Natural killer cell treated with Interleukin-12 subunit alpha and Interleukin-12 subunit beta and Interleukin-15 and Interleukin-18, amount 100 ng/mL, for 72 hours (primary cell): ENCODE measurements around the gene DAPK1. TPM values are rescaled to one million over a fixed set of nuclear protein-coding genes. Genes with fewer than 3 reads are reported as not detected.

Source experiments
- ATAC-seq, 2 donors: fragments of 150-1000 bp; cut with Tn5 transposase in 1 of 2; sonication (Bioruptor Pico), chemical (Tn5 transposase) in 1 of 2; 2 replicates each; pipeline ENCODE4 v1.10.0; 2021
- DNase-seq: peaks from one replicate; pipeline ENCODE4 v3.0.0; 2022; ENCODE audit warnings: low spot score
- H3K27ac Mint-ChIP-seq, 2 donors: 1 replicate in 1 of 2; 2 replicates in 1 of 2; pipeline ENCODE4 v1.8.0; 2022; ENCODE audit warnings: mixed read lengths in 2 of 2, mild to moderate bottlenecking in 1 of 2, moderate library complexity in 1 of 2
- H3K27me3 Mint-ChIP-seq, 2 donors: 1 replicate in 1 of 2; 2 replicates in 1 of 2; pipeline ENCODE4 v1.8.0; 2022; ENCODE audit warnings: mixed read lengths in 2 of 2
- H3K36me3 Mint-ChIP-seq: one replicate; pipeline ENCODE4 v1.8.0; 2022; ENCODE audit warnings: mixed read lengths
- H3K4me1 Mint-ChIP-seq, 2 donors: 1 replicate in 1 of 2; 2 replicates in 1 of 2; pipeline ENCODE4 v1.8.0; 2022; ENCODE audit warnings: low read depth in 2 of 2, mixed read lengths in 2 of 2, mild to moderate bottlenecking in 1 of 2
- H3K4me3 Mint-ChIP-seq: one replicate; pipeline ENCODE4 v1.8.0; 2022; ENCODE audit warnings: mixed read lengths
- H3K9me3 Mint-ChIP-seq: 2 replicates; pipeline ENCODE4 v1.8.0; 2022; ENCODE audit warnings: mixed read lengths
- total RNA-seq, 2 donors: library from RNA; stranded (reverse); gene quantifications; one replicate each; pipeline ENCODE4 v1.2.3, GENCODE V29; 2022

The DAPK1 gene
- total RNA-seq, 2 donors from 2014 or later: 8.5 to 31.7 TPM

DNA sequence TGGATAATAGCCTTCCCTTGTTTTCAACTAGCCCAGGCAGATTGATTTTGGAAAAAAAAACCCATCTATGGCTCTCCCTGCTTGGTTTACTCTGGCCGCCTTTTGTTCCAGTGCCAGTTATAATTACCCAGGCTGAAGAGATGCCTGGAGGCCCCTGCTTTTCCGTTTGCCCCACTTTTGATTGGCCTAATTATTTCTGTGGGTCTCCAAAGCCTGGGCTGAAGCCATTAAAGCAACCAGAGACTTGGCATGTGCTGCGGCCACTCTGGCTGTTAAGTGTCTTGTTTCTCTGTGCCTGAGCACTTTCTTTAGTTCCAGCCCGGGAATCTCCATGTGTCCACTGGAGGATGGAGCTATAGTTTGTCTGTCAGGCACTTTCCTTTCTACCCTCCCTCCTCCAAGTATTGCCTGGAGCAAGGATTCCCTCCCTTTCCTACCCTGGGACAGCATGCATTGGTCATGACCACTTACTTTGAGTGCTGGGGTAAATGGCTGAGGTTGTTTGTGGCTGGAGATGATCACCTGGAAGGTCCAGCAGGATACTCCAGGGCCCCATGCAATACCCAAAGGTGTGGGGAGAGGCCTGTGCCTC is 123.2 kb downstream of the DAPK1 start:
- Mint-ChIP-seq H3K27ac (no peak overlapping the region), H3K36me3 (no peaks in the 10 kb centered on the region), H3K4me3 (no peak overlapping the region), H3K4me1 (peaks cover 0 to 14% of the 10 kb centered on the region in 2 donors), H3K9me3 (no peaks in the 10 kb centered on the region), H3K27me3 (peaks cover 0 to 9% of the 10 kb centered on the region in 2 donors)
- DNase-seq (no peak), ATAC-seq (peak in 1 of 2 donors; percentile 41)

DNA sequence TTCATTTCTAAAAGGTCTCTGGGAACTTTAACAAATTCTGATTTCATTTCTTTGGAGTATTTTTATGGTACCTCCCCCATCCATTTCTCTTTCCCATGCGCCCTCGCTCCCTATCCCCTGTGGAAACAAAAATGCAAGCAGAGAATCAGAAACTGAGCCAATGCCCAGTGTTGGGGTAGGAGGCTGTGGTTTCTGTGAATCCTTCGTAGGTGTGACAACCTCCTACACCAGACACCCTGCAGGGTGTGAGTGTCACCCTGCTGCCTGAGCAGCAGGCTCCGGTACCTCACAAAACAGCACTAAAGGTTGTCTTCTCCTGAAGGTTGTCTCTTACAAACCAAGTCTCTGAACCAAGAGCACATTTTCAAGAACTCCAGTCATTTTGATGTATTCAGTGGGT is 124.4 kb downstream of the DAPK1 start:
- no peak overlapping the region for H3K27ac Mint-ChIP-seq
- H3K4me3 Mint-ChIP-seq: no peak overlapping the region
- peaks cover 0 to 9% of the 10 kb centered on the region in 2 donors for H3K27me3 Mint-ChIP-seq
- H3K9me3 Mint-ChIP-seq: no peaks in the 10 kb centered on the region
- peaks cover 0 to 14% of the 10 kb centered on the region in 2 donors for H3K4me1 Mint-ChIP-seq
- ATAC-seq: peak in 1 of 2 donors; percentile 67
- H3K36me3 Mint-ChIP-seq: no peaks in the 10 kb centered on the region
- DNase-seq: no peak

DNA sequence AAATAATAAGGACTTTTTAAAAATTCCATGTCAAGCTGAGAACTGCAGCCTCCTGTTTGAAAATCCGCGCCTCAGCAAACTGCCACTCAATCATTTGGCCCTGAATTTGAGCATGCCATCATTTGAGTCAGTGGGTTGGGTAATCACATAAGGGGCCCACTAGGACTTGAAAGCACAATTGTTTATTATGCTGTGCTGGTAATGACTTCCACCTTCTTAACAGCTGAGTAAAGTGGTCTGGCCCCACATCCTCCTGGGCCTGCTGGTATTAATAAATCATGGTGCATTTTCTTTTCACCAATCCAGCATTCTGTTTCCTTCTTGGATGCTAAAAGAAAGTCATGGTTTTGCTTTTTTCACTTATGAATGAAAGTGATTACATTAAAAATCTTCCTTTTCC is 125.3 kb downstream of the DAPK1 start:
- H3K36me3 Mint-ChIP-seq: no peaks in the 10 kb centered on the region
- H3K27me3 Mint-ChIP-seq: peaks cover 0 to 9% of the 10 kb centered on the region in 2 donors
- H3K4me3 Mint-ChIP-seq: no peak overlapping the region
- H3K9me3 Mint-ChIP-seq: no peaks in the 10 kb centered on the region
- ATAC-seq (no peak), DNase-seq (no peak)
- H3K27ac Mint-ChIP-seq: no peak overlapping the region
- peaks cover 0 to 14% of the 10 kb centered on the region in 2 donors for H3K4me1 Mint-ChIP-seq

DNA sequence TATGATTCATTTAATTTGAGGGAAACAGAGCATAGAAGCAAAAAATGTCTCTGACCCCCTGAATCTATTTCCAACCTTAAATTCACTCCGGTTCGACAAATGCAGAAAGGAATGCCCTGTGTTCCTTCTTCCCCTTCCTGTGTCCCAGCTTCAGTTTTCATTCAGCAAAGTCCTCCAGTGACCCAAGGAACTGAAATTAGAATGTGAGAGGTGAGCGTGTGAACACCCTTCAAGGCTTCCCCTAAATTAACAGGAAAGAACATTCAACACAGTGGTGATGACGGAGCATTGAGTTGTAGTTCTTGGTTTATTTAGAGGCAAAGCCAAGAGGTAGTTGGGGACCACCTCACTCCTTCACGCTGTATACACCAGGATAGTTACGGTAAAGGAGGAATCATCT is 130.7 kb downstream of the DAPK1 start:
- H3K36me3 Mint-ChIP-seq: no peaks in the 10 kb centered on the region
- no peak overlapping the region for H3K4me3 Mint-ChIP-seq
- ATAC-seq (no peak), DNase-seq (no peak)
- H3K4me1 Mint-ChIP-seq: peaks cover 0 to 3% of the 10 kb centered on the region in 2 donors
- no peak overlapping the region for H3K27ac Mint-ChIP-seq
- no peaks in the 10 kb centered on the region for H3K9me3 Mint-ChIP-seq
- no peaks in the 10 kb centered on the region for H3K27me3 Mint-ChIP-seq

DNA sequence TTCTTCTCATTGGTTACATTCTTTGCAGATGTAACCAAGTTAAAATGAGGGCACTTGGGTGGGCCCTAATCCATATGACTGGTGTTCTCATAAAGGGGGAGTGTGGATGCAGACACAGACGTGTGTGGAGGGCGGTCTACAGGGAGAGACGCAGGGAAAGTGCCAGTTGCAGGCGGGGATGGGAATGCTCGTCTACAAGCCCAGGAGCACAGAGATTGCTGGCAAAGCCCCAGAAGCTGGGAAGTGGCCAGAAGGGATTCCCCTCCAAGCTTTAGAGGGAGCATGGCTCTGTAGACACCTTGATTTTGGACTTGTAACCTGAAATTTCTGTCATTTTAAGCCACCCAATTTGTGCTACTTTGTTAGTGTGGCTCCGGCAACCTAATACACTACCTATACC is 131.4 kb downstream of the DAPK1 start:
- Mint-ChIP-seq H3K27me3 (no peaks in the 10 kb centered on the region), H3K27ac (no peak overlapping the region), H3K36me3 (no peaks in the 10 kb centered on the region), H3K4me3 (no peak overlapping the region), H3K4me1 (peaks cover 0 to 3% of the 10 kb centered on the region in 2 donors), H3K9me3 (no peaks in the 10 kb centered on the region)
- no peak for DNase-seq
- no peak for ATAC-seq

DNA sequence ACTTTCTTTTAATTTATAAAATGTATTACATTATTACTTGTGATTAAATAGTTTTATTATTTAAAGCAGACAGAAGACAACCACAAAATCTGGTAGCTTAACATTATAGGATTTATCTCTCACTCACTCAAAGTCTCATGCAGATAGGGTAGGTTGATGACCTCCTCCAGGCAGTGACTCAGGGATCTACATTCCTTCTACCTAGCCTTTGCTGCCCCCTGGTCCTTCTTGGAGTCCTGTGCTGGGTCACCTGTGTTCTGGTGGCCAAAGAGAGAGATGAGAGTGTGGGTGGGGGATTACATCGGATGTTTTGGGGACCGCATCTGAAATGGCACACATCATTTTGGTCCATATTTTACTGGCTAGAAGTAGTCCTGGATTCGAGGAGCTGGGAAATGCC is 132.6 kb downstream of the DAPK1 start:
- no peak overlapping the region for H3K27ac Mint-ChIP-seq
- H3K27me3 Mint-ChIP-seq: no peaks in the 10 kb centered on the region
- no peak for ATAC-seq
- DNase-seq: no peak
- H3K9me3 Mint-ChIP-seq: no peaks in the 10 kb centered on the region
- no peak overlapping the region for H3K4me3 Mint-ChIP-seq
- no peaks in the 10 kb centered on the region for H3K36me3 Mint-ChIP-seq
- H3K4me1 Mint-ChIP-seq: no peaks in the 10 kb centered on the region

DNA sequence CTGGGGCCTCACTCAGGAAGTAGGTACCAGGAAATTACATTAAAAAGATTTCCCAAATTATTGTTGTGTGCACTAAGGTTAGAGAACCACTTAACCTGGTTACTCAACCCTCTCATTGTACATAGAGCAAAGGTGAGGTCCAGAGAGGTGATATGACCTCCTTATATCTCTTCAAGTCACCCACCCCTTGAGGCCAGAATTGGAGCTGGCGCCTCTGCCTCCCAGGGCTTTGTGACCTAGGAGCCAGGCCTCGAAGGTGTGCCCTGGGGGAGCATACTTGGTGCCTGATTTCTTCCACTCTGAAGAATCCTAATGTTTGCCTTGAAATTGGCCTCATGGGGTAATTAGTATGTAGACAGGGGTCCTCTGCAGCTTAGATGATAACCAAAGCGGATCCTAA is 133.2 kb downstream of the DAPK1 start:
- Mint-ChIP-seq H3K36me3 (no peaks in the 10 kb centered on the region), H3K9me3 (no peaks in the 10 kb centered on the region), H3K4me1 (no peaks in the 10 kb centered on the region), H3K27ac (no peak overlapping the region), H3K4me3 (no peak overlapping the region), H3K27me3 (no peaks in the 10 kb centered on the region)
- no peak for ATAC-seq
- DNase-seq: no peak

DNA sequence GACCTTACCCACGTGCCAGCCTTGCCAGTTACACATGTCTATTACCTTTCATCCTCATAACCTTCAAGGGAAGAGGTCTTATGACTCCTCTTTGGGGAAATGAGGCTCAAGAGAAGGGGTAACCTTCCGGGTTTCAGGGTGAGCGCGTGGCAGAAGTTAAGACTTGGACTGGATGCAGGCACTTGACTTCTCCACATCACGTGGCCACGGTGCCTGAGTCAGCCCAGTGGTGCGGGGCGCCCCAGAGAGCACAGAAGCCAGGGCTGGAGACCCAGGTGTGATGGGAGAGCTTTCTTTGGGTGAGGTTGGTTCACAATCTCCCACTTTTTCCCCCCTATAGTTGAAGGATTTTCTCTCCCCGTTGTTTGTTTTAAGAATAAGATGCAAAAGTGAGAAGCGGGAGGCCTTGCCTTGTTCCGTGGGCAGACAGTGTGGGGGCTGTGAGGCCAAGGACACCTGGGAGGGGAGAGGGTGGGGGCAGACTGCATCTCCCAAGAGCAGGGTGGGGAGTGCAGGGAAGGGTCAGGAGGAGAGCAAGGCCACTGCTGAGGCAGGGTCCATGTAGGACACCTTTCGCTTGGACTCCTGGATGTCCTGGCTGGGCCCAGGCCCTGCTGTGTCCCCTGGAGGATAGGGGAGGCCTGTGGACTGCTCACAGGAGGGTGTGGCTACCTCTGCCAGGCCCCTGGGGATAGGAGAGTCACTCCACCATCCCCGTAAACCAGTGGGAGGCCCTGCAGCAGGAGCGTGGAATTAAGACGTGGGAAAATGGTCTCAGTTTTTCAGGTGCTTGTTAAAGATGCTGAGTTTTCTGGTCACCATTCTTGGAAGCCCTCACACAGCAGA is 138.2 kb downstream of the DAPK1 start:
- ATAC-seq (peak in 1 of 2 donors; percentile 32), DNase-seq (no peak)
- Mint-ChIP-seq H3K36me3 (no peaks in the 10 kb centered on the region), H3K27ac (no peak overlapping the region), H3K27me3 (no peaks in the 10 kb centered on the region), H3K4me3 (no peak overlapping the region), H3K4me1 (no peaks in the 10 kb centered on the region), H3K9me3 (no peaks in the 10 kb centered on the region)

DNA sequence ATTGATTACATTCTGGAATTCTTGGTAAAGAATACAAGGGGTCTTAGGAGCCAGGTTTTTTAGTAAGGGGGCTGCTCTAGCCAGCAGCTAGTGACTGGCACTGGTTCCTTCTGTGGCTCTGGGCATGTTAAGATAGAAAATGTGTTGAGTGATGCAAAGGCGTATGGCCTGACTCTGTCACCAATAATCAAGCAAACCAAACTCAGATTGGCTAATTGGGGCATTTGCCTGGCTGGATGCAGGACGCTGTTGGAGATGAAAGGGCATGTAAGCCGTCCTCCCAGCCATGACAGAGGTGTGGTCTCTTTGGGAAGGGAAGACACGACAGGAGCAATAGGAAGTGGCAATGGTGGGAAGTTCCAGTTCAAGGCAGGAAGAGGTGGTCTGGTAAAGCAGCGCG is 140.6 kb downstream of the DAPK1 start:
- no peaks in the 10 kb centered on the region for H3K27me3 Mint-ChIP-seq
- DNase-seq (no peak), ATAC-seq (no peak)
- no peak overlapping the region for H3K27ac Mint-ChIP-seq
- H3K9me3 Mint-ChIP-seq: no peaks in the 10 kb centered on the region
- peaks cover 0 to 4% of the 10 kb centered on the region in 2 donors for H3K4me1 Mint-ChIP-seq
- H3K4me3 Mint-ChIP-seq: no peak overlapping the region
- H3K36me3 Mint-ChIP-seq: no peaks in the 10 kb centered on the region

DNA sequence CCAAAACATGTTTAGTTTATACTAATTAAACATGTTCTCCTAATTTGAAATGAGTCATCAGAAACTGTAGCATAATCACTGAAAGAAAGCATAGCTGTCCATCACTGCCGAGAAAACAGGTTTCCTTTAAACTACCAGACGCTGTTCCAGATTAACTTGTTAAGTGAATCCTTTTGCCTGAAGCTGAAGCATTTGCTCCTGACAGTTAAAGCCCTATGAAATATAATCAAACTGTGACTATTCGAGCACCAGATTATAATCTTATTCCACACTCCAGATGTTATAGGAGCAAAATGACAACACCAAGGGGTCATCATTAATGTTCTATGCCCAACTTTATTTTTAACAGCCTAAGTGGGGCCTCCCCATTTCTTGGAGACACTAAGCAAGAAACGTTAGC is 142.3 kb downstream of the DAPK1 start:
- H3K27ac Mint-ChIP-seq: no peak overlapping the region
- no peak for ATAC-seq
- H3K4me3 Mint-ChIP-seq: no peak overlapping the region
- no peaks in the 10 kb centered on the region for H3K36me3 Mint-ChIP-seq
- DNase-seq: no peak
- H3K9me3 Mint-ChIP-seq: no peaks in the 10 kb centered on the region
- no peaks in the 10 kb centered on the region for H3K27me3 Mint-ChIP-seq
- H3K4me1 Mint-ChIP-seq: peaks cover 0 to 4% of the 10 kb centered on the region in 2 donors

DNA sequence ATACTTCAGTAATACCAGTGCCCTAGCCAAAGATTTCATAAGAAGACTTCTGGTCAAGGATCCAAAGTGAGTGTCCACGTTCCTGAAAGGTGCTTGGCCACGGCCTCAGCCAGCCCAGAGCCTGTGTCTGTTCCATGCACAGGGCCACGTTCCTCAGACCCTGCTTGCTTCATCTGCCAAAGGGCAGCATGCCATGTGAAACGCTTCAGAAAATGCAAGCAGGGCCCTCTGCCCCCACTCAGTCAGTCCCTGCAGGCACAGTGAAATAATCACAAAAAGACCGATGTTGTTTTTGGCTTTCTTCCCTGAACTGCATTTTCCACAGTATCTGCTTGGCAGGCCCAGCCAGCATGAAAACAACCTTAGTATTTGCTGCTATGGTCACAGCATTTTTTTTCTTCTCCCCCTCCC is 142.7 kb downstream of the DAPK1 start:
- Mint-ChIP-seq H3K36me3 (no peaks in the 10 kb centered on the region), H3K4me1 (peaks cover 0 to 4% of the 10 kb centered on the region in 2 donors), H3K27me3 (no peaks in the 10 kb centered on the region), H3K4me3 (no peak overlapping the region), H3K27ac (no peak overlapping the region), H3K9me3 (no peaks in the 10 kb centered on the region)
- ATAC-seq (no peak), DNase-seq (no peak)

DNA sequence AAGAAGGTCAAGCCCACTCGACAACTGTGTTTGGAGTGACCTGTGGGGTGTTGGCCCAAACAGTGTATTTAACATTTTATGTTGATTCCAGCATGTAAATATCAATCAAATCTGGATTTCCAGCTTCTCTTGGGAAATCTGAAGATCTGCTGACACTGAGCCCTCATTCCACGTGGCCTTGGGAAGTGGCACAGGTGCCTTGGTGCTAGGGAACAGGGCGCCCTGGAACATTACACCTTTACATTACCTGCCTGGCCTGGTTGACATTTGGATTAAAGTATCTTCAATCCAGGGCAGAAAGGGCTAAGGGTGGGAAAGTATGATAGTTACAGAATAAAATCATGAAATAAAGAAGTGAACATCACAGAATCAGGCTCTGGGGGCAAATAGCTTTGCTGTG is 143.4 kb downstream of the DAPK1 start:
- H3K4me1 Mint-ChIP-seq: peaks cover 0 to 4% of the 10 kb centered on the region in 2 donors
- no peak overlapping the region for H3K4me3 Mint-ChIP-seq
- no peak overlapping the region for H3K27ac Mint-ChIP-seq
- no peaks in the 10 kb centered on the region for H3K27me3 Mint-ChIP-seq
- H3K36me3 Mint-ChIP-seq: no peaks in the 10 kb centered on the region
- DNase-seq (no peak), ATAC-seq (no peak)
- no peaks in the 10 kb centered on the region for H3K9me3 Mint-ChIP-seq

DNA sequence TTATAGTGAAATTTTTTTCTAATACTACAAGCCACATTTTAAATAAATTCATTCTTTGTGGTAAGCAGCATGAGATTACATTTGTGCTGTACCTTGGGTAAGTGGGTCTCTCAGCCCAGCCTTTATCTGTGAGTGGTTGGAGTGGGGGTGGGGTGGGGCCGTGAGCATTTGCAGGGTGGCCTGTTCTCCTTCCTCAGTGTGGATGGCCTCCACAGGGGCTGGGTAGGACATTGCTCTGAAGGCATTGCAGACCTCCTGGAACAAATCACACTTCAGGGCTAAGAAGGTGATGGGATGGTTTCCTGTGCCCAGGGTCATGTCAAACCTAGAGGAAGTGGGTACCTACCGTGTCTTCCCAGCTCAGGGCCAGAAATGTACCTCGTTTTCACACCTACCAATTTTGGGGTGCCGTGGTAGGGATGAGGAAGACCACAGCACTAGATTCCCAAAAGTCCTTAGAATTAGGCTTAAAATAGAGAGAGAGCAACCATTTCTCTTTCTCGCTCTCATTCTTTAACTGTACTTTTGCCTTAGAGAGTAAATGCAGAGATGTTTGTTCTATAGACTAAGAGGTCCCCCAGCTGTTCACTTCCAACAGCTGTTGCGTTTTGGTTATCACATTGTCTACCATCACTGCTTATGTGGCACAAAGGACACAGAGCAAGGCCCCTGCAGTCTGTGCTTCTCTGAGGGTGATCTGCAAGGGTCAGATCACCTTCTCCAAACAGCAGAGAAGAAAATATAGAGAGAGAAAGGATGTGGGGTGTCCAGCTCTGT is 144.9 kb downstream of the DAPK1 start:
- H3K9me3 Mint-ChIP-seq: no peaks in the 10 kb centered on the region
- H3K27ac Mint-ChIP-seq: no peak overlapping the region
- H3K4me1 Mint-ChIP-seq: peaks cover 0 to 4% of the 10 kb centered on the region in 2 donors
- no peak for DNase-seq
- peak in 1 of 2 donors; percentile 53 for ATAC-seq
- H3K36me3 Mint-ChIP-seq: no peaks in the 10 kb centered on the region
- H3K27me3 Mint-ChIP-seq: no peaks in the 10 kb centered on the region
- H3K4me3 Mint-ChIP-seq: no peak overlapping the region

DNA sequence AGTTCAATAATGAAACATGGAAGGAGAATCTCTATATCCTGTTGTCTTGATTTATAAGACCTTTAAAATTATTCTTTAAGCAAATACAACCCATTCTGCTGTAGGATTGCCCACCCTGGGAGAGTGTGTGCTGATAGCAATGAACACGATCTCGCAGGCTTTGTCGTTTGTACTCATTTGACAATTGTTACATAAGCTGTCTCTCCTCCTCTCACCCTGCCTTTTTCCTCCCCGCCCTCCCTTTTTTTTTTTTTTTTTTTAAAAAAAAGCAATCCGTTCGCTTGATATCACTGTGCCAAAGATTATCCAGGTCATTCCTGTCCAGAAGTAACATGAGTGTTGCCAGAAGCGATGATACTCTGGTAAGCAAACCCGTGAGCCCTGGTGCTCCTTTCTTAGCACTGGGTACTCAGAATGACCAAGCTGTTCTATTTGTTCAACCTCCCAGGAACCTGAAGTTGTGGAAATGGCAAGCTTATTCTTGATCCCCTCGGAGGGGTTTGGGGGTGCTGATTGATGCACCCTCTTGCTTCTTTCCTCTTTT is 145.5 kb downstream of the DAPK1 start:
- no peaks in the 10 kb centered on the region for H3K27me3 Mint-ChIP-seq
- ATAC-seq (no peak), DNase-seq (no peak)
- H3K36me3 Mint-ChIP-seq: no peaks in the 10 kb centered on the region
- no peak overlapping the region for H3K4me3 Mint-ChIP-seq
- H3K27ac Mint-ChIP-seq: no peak overlapping the region
- H3K4me1 Mint-ChIP-seq: peaks cover 0 to 4% of the 10 kb centered on the region in 2 donors
- H3K9me3 Mint-ChIP-seq: no peaks in the 10 kb centered on the region
